CMK (cell line): ENCODE results near the gene ANK3.

Source experiments
- DNase-seq: peaks from one replicate; pipeline ENCODE4 v3.0.0-alpha.2; 2010; ENCODE audit warnings: low read depth

ANK3 gene

DNA sequence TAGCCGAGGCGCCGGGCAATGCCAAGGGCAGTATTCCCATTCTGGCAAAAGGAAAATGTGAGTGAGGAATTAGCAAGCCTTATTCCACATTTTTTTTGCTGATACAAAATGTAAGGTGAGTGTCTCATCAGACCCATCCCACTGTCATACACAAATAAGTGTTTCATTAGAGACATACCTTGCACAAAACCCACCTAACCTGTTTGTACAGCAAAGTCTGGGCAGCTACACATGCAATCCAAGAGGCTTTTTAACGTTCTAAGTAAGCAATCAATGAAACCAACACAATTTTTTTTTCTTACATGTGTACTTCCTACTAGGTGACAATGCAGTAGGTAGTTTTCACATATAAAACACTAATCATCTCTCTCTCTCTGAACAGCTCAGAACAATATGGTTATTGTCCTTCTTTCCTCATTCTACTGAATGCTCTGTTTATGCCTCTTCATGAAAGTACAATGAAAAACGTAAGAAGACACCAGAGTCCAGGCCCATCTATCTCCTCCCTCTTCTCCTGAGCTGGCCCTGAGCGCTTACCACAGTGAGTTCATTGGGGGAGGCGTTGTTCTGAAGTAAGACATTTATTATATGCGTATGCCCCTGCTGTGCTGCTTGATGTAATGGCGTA lies 217.2 kb downstream of the ANK3 start:
- no peak for DNase-seq

DNA sequence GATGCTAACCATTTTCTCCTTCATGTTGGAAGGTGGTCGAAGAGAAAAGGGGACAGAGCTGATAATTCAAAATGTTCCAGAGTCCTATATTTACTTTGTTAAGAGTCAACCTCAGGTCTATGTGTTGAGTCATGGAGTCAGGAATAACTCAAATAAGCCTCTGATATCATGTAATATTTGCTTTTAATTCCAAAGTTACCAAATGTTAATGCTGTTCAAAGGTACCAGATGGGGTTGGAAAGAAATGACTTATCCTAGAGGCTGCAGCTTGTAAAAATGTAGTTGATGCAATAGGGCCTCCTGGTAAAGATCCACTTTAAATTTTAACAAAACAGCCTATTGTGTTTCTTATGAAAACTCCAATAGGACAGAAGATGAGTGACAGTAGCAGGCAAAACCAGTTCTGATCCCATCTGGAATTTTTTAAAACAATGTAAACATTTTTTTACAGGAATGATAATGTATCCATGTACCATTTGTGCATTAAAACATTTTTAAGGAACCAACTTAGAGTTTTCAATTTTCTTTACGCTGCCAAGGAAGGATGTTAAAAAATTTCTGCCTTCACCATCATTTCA lies 218.2 kb downstream of the ANK3 start:
- no peak for DNase-seq

DNA sequence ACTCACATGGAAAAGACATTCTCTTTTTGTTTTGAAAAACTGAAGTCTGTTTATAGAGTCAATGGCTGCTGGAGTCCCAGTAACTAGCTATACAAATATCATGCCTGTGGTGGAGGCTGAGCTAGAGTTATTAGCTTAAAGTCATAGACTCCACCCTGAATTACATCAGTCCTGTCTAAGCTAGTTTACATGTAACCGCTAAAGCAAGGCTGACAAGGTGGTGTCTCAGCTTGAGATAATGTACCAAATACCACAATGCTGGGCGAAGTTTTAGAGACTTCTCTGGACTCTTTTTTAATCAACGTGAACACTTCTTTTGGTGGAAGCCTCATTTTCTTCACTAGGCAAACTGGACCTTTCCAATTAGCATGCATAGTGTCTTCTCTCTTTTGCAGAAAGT lies 219.4 kb downstream of the ANK3 start:
- no peak for DNase-seq

DNA sequence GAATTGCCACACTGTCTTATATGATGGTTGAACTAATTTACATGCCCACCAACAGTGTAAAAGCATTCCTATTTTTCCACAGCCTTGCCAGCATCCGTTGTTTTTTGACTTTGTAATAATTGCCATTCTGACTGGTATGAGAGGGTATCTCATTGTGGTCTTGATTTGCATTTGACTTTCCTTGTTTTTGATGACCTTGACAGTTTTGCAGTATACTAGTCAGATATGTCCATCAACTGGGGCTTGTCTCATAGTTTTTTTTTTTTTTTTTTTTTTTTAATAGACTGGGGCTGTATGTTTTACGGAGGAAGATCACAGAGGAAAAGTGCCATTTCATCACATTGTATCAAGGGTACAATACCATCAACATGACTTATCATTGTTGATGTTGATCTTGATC lies 220.6 kb downstream of the ANK3 start:
- no peak for DNase-seq

DNA sequence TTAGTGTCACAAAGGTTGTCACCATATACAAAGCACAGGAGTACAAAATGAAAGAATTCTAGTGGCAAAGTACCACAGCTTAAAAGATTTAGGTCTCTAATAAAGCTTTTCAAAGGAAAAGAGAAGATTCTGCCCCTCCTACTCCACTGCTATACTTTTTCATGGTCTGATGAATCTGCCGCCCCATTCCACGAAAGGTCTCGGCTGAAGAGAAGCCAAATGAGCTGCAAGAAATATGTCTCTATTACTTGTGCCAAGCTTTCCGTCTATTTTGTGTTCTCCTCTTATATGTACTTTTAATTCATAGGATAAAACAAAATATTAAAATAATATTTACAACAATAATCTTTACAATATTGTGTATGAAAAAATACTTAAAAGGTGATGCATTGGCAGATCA lies 222.6 kb downstream of the ANK3 start:
- no peak for DNase-seq

DNA sequence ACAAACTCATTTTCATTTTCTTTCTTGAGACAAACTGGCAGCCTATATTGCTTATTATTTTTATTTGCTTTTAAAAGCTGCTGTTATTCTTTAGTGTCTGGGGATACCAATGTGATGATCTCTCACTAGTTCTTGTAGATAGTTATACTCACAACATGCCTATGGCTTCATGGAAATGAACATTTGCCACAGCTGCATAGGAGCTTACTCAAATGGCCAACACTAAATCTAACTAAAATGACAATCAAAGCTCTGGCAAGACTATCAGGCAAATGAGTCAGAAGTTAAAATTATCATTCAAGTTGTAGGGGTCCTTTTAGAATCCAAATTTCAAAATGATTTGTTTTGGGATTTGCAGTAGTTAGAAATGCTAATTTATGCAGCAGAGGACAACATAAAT lies 225.9 kb downstream of the ANK3 start:
- DNase-seq, result no peak

DNA sequence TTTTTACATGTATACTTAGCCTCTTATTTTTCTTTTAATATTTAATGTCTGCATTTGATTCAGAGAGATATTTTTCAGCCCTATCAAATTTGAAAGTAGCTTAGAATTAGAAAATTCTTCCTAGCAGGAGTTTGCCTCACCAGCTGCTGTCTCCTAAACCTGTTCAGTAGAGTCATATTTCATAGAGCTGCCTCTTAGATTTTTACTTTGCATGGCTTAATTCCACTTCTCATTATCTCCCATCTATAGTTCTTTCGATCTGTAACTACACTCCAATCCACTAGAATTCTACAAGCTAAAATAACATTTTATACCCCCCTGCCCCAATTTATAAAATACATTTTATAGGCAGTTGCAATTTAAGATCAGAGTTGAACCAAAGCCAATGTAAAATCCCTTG lies 227.0 kb downstream of the ANK3 start:
- DNase-seq, result no peak

DNA sequence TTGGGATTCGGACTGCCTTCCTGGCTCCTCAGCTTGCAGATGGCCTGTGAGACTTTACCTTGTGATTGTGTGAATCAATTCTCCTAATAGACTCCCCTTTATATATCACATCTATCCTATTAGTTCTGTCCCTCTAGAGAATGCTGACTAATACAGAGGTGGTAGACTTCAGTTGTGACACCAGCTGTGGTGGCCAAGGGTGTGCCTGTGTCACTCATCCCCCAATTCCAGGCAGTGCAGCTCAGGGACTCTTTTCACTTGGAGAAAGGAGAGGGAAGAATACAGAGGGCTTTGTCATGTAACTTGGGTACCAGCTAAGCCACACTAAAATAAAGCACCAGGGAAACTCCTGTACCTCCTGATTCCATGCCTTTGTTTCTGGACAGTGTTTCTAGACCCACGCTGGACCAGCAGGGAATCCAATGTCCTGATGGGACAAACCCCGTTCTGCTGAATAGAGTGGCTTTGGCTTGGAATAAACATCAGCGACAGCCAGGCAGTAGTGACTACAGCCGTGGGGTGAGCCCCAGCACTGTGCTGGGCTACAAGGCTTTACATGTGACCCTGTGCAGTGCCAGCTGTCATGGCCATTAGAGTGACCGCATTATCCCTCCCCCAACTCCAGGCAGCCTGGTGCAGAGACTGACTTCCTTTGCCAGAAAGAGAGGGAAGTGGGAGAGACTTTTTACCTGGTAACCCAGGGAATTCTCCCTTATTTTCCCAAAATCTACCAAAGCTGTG lies 233.6 kb downstream of the ANK3 start:
- no peak for DNase-seq

DNA sequence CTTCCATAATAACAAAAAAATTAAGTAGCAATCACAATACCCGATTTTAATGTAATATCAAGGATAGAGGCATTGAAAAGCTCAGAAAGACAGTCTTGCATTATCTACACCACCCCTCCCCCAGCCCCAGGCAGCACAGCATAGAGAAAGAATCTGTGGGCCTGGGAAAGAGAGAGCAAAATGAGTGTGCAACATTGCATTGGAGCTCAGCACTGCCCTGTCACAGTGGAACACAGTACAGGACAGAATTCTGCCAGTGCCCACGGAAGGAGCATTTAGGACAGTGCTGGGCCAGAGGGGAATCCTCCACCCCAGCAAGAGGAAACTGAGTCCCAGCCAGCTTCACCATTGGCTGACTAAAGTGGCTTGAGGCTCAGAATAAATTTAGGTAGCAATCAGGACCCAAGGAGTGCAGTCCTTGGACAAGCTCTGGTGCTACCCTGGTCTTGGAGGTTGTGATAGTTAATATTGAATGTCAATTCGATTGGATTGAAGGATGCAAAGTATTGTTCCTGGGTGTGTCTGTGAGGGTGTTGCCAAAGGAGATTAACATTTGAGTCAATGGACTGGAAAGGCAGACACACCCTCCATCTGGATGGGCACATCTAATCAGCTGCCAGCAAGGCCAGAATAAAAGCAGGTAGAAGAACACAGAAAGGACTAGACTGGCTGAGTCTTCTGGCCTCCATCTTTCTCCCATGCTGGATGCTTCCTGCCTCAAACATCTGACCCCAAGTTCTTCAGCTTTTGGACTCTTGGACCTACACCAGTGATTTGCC lies 234.4 kb downstream of the ANK3 start:
- no peak for DNase-seq

DNA sequence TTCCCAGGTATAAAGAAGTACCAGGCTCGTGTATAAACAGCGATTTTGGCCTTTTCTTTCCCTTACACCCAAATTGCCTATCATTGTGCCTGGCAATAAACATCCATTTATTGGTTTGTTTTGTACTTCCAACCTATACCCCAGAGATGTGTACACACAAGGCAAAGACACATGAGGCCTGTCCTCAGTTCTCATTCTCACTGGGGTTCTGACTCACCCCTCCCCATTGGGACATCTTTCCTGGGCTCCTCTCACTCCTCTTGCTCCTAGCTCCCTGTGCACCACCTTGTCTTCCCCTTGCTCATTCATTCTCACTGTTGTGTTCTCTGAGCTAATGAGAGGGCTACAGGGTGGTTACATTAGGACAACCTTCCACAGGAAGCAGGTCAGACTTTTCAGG lies 240.7 kb downstream of the ANK3 start:
- DNase-seq, result no peak

DNA sequence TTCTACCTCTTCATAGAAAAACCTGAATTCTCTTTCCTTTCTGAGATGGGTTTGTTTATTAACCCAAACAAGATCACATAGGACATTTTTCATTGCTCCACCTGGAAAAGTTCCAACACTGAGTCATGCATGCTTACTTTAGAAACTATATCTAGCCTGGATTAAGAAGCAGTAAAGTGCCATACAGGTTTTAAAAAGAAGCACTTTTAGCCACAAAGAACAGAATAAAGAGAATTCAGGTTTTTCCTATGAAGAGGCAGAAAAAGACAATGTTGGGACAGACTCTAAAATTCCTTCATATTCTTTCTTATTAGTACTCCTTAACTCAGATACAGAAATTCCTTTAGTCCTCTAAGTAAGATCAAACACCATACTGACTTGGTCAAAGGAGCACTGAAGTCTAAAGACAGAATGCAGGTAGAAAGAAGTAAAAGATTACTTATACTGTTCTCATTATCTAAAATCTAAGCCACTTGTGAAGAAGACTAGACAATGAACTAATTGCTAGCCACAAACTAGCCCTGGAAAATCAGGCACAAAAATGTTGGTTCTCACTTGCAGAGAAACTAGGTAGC lies 241.3 kb downstream of the ANK3 start:
- no peak for DNase-seq

DNA sequence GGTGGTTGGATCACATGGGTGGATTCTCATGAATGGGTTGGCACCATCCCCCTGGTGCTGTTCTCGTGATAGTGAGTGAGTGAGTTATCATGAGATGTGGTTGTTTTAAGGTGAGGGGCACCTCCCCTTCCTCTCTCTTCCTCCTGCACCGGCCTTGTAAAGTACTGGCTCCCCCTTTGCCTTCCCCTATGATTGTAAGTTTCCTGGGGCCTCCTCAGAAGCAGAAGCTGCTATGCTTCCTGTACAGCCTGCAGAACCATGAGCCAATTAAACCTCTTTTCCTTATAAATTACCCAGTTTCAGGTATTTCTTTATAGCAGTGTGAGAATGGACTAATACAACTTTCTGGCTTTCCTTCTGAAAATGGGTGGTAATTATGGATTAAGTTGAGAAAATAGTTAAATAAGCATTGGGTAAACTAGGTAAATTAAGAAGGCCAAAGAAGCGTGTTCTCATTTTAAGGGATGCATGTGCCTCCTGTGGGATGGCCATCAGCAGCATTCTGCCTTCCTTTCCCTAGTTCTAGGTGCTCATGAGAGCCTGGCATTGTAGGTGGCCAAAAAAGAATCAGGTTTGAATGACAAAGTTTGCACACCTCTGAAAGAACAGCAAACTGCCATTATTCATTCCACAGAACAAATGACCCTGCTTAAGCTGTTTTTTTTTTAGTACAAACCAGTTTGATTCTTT lies 242.0 kb downstream of the ANK3 start:
- no peak for DNase-seq

DNA sequence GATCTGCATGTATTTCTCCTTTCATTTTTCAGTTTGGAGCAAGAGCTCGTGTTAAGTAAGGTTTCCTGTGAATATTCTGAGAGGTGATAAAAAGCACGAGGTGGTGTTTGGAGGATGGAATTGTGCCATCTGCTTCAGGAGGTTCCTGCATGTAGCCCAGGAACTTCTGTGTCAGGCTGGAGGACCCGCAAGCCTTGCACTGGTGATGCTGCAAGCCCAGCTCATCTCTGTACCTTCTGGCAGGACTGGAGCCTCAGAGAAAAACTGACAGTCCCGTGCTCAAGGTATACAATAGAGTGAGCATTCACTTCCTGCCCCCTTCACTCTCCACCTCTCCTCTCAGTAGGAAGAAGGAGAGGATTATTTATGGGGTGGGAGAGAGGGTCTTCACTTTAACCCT lies 242.7 kb downstream of the ANK3 start:
- no peak for DNase-seq

DNA sequence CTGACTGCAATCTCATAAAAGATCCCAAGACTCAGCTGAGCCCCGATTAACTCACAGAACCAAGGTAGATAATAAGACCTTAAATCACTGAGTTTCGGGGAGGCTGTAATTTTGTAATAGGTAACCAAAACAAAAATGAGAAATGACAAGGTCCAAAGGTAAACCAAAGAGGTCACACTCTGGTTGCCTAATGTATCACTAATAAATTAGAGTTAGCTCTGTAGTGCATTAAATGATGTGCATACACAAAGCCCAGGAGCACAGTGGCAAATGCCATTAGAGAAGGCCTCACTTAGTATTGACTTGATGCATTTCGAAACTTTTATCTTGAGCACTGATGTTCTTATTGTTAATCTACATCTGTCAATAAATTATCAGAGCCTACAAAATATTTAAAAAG lies 245.6 kb downstream of the ANK3 start:
- no peak for DNase-seq

DNA sequence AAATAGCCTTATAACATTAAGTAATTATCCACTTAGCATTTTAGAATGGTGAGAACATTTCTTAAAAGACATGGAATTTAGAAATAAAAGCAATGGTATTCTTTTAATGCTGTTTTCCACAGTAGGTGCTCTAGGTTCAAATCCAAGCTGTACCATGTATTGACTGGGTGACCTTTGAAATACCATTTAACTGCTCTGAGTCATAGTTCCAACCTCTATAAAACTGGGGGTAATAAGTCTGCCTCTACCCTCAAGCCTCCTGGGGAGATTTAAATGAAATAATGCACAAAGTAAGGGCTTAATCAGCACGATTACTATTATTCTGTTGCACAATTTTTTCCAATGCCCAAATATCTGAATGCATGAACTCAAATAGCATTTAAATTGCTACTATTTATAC lies 246.9 kb downstream of the ANK3 start:
- DNase-seq, result no peak

DNA sequence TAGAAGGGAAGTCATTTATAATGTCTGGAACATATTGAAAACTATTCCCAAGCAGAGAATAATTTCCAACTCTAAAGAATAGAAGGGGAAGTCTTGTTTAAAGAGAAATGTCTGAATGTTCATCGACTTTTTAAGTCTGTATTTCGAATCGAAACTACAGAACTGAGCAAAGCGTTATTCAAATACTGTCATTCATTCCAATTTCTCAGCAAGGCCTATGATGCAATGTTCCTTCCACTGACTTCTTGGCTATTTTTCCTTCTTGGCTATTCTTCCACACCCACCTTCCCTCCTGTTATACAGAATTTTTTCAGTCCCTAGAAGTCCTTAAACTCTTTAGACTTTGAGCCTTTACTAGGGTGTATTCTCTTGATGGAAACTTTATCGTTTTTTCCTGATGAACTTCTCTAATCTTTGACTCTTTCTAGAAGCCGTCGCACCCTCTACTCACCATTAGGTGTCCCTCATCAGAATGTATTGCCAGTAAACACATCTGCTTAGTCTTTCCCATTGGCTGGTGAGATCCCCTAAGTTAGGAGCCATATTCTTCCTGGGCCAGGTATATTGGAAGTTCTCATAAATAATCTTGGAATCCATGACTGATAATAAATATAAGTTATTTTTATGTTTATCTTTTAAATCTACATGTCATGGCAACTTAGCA lies 247.6 kb downstream of the ANK3 start:
- no peak for DNase-seq

DNA sequence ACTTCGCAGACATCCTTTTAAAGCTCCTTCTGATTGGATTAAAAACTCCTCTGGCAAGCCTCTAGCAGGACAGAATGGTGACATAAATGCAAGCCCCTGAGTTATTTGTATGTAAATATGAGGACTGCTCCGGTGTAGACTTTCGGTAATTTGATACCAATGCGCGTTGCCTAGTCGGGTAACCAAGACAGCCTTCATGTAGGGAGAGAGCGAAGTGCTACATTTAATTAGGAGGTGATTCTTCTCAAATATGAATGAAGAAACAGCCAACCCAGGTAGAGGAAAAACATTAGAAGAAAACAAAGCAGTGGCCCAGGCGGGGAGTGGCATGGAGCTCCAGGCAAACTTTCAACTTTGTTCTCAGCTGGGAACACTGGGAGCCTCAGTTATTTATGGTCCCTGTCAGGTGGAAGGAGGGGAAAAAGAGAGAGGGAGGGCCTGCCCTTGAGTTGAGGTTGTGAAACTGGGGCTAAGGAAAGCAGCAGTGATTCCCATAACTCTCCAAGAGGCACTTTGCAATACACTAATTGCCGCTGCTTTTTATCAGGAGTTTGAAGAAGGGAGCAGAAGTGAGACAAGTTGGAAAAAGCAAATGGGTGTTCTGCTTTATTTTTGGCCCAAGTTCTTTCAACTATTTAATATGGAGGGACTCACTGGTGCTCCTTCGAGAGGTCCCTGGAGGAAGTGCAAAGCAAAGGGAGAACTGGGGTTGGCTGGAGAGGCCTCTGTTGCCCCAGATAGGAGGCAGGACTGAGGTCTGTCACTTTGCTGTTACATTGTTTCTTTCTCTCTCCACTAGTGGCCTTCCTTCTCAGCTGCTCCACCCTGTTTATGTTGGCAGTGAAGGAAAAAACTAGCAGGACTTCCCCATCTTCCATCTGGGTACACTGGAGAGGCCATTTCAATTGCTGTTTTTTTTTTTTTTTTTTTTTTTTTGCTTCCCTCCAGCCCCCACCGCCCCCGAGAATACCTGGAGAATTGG lies 248.7 kb downstream of the ANK3 start:
- DNase-seq, result no peak

DNA sequence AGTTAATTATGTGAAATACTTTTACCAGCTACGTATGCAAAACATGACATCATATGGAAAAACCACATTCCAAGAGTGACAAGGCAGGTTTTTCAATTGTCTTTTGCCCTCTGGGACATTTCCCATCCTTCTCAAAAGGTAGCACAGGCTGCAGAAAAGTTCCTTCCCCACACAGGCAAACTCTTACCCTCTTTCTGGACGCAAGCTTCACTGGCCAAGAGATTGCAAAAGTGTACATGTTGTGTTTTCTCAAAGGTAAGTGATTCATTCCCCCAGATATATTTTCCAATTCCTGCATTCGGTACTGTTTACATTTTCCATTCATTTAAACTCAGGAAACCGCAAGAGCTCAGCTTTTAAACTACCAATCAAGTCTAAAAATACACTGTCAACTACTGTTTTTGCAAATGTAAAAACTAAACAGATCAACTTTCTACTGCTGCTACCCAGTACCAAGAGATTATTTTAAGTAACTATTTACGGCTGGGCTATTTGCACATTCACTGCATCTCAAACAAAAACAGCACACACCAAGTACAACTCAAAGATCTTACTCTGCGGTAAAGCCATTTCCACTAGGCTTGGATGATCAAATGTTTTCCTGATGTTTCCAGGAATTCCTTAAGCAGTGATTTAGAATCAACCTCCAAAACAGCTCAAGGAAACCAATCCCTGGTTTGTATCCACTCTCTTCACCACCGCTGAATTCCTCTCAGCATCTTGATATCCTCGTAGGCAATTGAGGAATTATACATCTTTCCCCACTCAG lies 249.7 kb downstream of the ANK3 start:
- no peak for DNase-seq

DNA sequence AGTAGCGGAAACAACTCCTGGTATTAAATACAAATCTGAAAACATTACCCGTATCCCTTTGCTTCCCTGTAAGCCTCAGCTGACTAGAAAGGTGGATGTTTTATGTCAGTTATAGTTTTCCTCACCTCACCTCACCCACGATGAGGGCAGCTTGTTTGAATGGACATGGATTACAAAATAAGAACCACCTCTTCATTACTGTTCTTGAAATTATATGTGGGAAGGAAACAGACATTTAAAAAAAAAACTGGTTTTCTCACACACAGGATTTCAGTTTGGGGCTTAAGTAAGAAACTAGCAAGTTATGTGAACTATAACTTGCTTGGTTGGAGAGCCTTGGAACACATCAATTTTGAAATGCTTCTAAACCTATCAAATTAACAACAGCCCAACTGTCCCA lies 250.4 kb downstream of the ANK3 start:
- DNase-seq, result no peak
